GM12874 (cell line): ENCODE measurements around the gene SKI.

Experiments
- TF ChIP-seq, protein P1 (sequence below): IDR thresholded peaks from 2 replicates; pipeline ENCODE4 v1.5.1; 2011; ENCODE audit warnings: low read depth, mild to moderate bottlenecking, control low read depth, low read length, moderate library complexity; ENCODE audit not compliant: insufficient read depth

The SKI gene

GRCh38 chr1:2352341-2352896 is 124.3 kb downstream of the SKI start:
- TF ChIP-seq, protein P1, sequence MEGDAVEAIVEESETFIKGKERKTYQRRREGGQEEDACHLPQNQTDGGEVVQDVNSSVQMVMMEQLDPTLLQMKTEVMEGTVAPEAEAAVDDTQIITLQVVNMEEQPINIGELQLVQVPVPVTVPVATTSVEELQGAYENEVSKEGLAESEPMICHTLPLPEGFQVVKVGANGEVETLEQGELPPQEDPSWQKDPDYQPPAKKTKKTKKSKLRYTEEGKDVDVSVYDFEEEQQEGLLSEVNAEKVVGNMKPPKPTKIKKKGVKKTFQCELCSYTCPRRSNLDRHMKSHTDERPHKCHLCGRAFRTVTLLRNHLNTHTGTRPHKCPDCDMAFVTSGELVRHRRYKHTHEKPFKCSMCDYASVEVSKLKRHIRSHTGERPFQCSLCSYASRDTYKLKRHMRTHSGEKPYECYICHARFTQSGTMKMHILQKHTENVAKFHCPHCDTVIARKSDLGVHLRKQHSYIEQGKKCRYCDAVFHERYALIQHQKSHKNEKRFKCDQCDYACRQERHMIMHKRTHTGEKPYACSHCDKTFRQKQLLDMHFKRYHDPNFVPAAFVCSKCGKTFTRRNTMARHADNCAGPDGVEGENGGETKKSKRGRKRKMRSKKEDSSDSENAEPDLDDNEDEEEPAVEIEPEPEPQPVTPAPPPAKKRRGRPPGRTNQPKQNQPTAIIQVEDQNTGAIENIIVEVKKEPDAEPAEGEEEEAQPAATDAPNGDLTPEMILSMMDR = no peak

DNA sequence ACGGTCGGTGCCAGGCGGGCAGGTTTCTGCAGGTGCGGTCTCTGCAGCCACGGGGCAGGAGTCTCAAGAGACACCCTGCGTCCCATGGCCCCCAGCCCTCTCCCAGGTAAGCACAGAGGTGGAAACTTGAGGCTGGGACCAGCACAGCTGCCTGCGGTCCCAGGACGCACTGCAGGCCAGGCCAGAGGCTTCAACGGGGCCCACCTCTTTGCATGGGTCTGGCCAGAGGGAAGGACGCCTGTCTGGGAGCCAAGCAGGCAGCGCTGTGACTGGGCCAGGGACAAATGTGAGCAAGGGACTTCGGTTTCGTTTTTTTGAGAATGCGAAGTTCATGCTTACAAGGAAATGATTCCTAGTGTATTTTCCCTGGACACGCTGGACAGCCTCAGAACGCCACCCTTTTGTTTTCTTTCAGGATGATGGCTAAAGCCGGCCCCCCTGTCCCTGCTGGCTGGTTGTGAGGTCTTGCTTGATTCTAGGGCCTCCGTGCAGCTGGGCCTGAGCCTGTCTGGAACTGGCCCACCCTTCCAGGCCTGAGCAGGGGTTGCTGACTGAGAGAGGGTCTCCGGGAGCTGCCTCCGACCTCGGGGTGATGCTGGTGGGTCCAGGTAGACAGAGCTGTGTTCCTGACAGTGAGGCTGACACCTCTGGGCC is 124.9 kb downstream of the SKI start:
- TF ChIP-seq, protein P1 = no peak

DNA sequence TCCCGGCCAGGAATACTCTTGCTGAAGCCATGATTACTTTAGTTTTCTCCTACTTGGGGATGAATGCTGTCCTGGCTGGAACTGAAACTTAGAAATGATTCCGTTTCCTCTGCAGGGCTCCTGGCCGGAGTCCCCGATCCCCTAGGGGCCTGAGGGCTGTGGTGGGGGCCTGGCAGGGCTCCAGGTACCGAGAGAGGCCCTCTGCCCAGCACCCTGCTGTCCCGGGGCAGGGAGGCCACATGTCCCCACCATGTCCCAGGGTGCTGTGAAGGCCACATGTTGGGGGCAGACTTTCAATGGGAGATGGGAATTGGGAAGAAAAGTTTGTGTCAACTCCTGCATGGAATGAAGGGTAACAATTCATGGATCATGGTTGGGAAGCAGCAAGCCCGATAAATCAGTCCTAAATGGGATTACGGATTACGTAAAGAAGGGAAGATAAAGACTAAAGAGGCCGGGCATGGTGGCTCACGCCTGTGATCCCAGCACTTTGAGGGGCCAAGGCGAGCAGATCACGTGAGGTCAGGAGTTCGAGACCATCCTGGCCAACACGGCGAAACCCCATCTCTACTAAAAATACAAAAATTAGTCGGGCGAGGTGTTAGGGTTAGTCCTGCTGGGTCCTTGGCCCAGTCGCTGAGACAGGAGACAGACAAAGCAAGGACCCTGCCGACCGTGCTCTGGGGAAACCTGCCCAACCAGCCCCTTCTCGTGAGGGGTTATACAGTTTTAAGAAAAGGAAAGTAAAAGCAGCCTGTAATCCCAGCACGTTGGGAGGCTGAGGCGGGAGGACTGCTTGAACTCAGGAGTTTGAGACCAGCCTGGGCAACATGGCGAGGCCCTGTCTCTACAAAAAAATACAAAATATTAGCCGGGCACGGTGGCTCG is 125.7 kb downstream of the SKI start:
- TF ChIP-seq, protein P1 = no peak

DNA sequence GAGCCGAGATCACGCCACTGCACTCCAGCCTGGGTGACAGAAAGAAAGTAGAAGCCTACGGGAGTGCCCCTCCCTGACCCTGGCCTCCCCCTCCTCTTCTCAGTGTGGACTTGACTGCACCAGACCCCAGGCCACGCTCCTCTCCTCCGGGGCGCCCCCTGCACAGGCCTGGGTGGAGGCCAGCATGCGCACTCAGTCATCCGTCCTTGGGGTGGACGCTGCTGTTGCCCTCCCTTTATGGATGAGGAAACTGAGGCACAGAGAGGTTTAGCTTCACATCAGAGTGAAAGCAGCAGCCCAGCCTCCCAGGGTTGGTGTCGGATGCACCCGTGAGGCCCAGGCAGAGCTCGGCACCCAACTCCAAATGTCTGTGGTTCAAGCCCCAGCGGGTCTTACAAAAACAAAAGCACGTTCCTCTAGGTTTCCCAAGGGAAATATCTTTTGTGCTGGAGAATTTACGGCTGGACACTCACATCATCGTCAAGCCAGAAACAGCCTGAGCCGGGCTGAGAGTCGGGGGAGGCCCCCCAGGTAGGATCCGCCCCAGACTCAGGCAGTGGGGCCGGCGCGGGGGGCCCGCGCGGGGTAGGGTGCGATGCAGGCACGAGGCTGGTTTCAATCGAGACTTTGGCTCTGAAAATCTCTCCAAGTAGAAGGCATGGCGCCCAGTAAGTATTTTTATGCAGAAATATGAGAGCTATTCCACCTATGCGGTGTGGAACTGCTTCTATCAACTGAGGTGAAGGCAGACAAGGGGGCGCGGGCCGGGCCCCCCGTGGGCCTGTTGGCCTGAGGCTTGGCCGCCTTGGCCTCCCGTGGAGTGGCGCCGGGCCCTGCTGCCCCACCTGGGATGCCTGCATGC is 126.6 kb downstream of the SKI start:
- TF ChIP-seq, protein P1 = no peak

GRCh38 chr1:2355373-2356261 is 127.5 kb downstream of the SKI start:
- TF ChIP-seq, protein P1 = no peak

- TF ChIP-seq, protein P1 = no peak
Measured at GRCh38 chr1:2356401-2356800, 128.3 kb downstream of the SKI start.
